HepG2 (cell line): ENCODE data around the gene MARCHF11. TPM values are rescaled to one million over a fixed set of nuclear protein-coding genes. Genes with fewer than 3 reads are reported as not detected.

ENCODE experiments used
- ARNTL ChIP-seq: sonication (generic); formaldehyde crosslinking; IDR thresholded peaks from 2 replicates; pipeline ENCODE4 v1.4.0; 2020; ENCODE audit warnings: mild to moderate bottlenecking, missing genetic modification reagents
- DPF2 ChIP-seq: sonication (generic); formaldehyde crosslinking; IDR thresholded peaks from 2 replicates; pipeline ENCODE4 v1.4.0; 2020; ENCODE audit warnings: mild to moderate bottlenecking, low read depth, missing genetic modification reagents, borderline replicate concordance
- ETV6 ChIP-seq: sonication (generic); formaldehyde crosslinking; conservative IDR thresholded peaks from 2 replicates; pipeline ENCODE4 v1.4.0; 2020; ENCODE audit warnings: missing genetic modification reagents
- EZH2 ChIP-seq: conservative IDR thresholded peaks from 2 replicates; pipeline ENCODE4 v1.6.1; 2012; ENCODE audit warnings: mild to moderate bottlenecking, low read depth, low read length, moderate library complexity
- MXD1 ChIP-seq: sonication (generic); formaldehyde crosslinking; IDR thresholded peaks from 2 replicates; pipeline ENCODE4 v1.4.0; 2020; ENCODE audit warnings: mild to moderate bottlenecking, missing genetic modification reagents
- TCF7L2 ChIP-seq: IDR thresholded peaks from 2 replicates; pipeline ENCODE4 v1.6.1; 2011; ENCODE audit warnings: mild to moderate bottlenecking, low read depth, low read length, moderate library complexity
- ZNF350 ChIP-seq: sonication (generic); formaldehyde crosslinking; IDR thresholded peaks from 2 replicates; pipeline ENCODE4 v1.4.0; 2020; ENCODE audit warnings: mild to moderate bottlenecking, low read depth, missing genetic modification reagents, borderline replicate concordance
- ZNF407 ChIP-seq: sonication (generic); formaldehyde crosslinking; IDR thresholded peaks from one replicate; pipeline ENCODE4 v1.5.1; 2020; ENCODE audit warnings: mild to moderate bottlenecking, missing genetic modification reagents; ENCODE audit errors: not compliant biosample characterization
- ZNF775 ChIP-seq: sonication (generic); formaldehyde crosslinking; IDR thresholded peaks from 2 replicates; pipeline ENCODE4 v1.4.0; 2020; ENCODE audit warnings: missing genetic modification reagents, mild to moderate bottlenecking, moderate library complexity, borderline replicate concordance
- polyA plus RNA-seq, 8 experiments: library from polyadenylated mRNA; depleted of rRNA in 3 of 8; stranded (reverse) in 7 of 8; unstranded in 1 of 8; fragments of >200 nt; fragmentation: Illumina TruSeq in 4 of 8; extraction: Trizol in 4 of 8; gene quantifications; 2 replicates each; pipeline versions ENCODE4 v1.2.1 to v1.2.3, GENCODE V29; 2011 to 2016; ENCODE audit warnings: low read depth in 4 of 8, missing spikeins in 1 of 8, mixed read lengths in 1 of 8; ENCODE audit not compliant: insufficient read depth in 1 of 8
- total RNA-seq, 5 experiments: library from RNA; depleted of rRNA; stranded (reverse); fragments of >200 nt; fragmentation: Illumina TruSeq; extraction: Trizol; gene quantifications; 2 replicates each; pipeline ENCODE4 v1.2.3, GENCODE V29; 2016; ENCODE audit warnings: low read depth in 1 of 5
- TF ChIP-seq, protein P1 (sequence below): sonication (generic); formaldehyde crosslinking; IDR thresholded peaks from 2 replicates; pipeline ENCODE4 v1.9.0; 2021; ENCODE audit warnings: missing genetic modification reagents, borderline replicate concordance

MARCHF11 gene
- total and polyA plus RNA-seq, 2 of the 13 experiments (the other 11 are each of a cell fraction or from before 2014, with no cell fraction given), result not detected

- TF ChIP-seq ZNF407, result no peak
- no peak for TF ChIP-seq ZNF775 (CRISPR knock-in tag)
- no peak for TF ChIP-seq ARNTL (CRISPR knock-in tag)
- TF ChIP-seq TCF7L2, result no peak
- TF ChIP-seq, protein P1, sequence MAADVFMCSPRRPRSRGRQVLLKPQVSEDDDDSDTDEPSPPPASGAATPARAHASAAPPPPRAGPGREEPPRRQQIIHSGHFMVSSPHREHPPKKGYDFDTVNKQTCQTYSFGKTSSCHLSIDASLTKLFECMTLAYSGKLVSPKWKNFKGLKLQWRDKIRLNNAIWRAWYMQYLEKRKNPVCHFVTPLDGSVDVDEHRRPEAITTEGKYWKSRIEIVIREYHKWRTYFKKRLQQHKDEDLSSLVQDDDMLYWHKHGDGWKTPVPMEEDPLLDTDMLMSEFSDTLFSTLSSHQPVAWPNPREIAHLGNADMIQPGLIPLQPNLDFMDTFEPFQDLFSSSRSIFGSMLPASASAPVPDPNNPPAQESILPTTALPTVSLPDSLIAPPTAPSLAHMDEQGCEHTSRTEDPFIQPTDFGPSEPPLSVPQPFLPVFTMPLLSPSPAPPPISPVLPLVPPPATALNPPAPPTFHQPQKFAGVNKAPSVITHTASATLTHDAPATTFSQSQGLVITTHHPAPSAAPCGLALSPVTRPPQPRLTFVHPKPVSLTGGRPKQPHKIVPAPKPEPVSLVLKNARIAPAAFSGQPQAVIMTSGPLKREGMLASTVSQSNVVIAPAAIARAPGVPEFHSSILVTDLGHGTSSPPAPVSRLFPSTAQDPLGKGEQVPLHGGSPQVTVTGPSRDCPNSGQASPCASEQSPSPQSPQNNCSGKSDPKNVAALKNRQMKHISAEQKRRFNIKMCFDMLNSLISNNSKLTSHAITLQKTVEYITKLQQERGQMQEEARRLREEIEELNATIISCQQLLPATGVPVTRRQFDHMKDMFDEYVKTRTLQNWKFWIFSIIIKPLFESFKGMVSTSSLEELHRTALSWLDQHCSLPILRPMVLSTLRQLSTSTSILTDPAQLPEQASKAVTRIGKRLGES, result no peak
- TF ChIP-seq ETV6 (CRISPR knock-in tag), result no peak
- TF ChIP-seq EZH2, result no peak
- no peak for TF ChIP-seq ZNF350
- no peak for TF ChIP-seq DPF2
- TF ChIP-seq MXD1, result no peak
These were observed 74.6 kb downstream of the MARCHF11 start (continued) for GRCh38 chr5:16104961-16105360.
